ENCODE results near the gene CDKN1B. TPM values are rescaled to one million over a fixed set of nuclear protein-coding genes. Genes with fewer than 3 reads are reported as not detected.
A peak's percentile ranks its signal among the peaks of the same experiment; 100 is the strongest.

The CDKN1B gene
- total and polyA plus RNA-seq, 2 experiments from 2014 or later: 9.3 to 27.9 TPM

- ATAC-seq: no peak
- H3K9me2 ChIP-seq (ENCODE audit: insufficient read depth): no peaks in the 10 kb centered on the region
- Mint-ChIP-seq H3K27ac (no peak overlapping the region), H3K36me3 (ENCODE audit: low read depth) (no peaks in the 10 kb centered on the region), H3K4me3 (no peak overlapping the region), H3K4me1 (no peaks in the 10 kb centered on the region), H3K27me3 (ENCODE audit: insufficient read depth, low read depth, poor library complexity) (peaks cover 3% of the 10 kb centered on the region), H3K9me3 (no peaks in the 10 kb centered on the region)
- no peak for DNase-seq (ENCODE audit: low spot score)
- 0 out of 2 replicates have a peak overlapping the region, but pooled peaks have one; percentile 43 for H2AFZ ChIP-seq
- no peak for TF ChIP-seq EZH2phosphoT487 (IDR thresholded peaks at IDR 0.05; ENCODE audit: unreplicated experiment)
- no peak for TF ChIP-seq JUNB (IDR thresholded peaks at IDR 0.05; ENCODE audit: unreplicated experiment)
- TF ChIP-seq NANOG (IDR thresholded peaks at IDR 0.05; ENCODE audit: borderline replicate concordance): no peak
- TF ChIP-seq STAT1 (IDR thresholded peaks at IDR 0.05; ENCODE audit: unreplicated experiment): no peak
- TF ChIP-seq POLR2AphosphoS5 (IDR thresholded peaks at IDR 0.05; ENCODE audit: low read depth): no peak
- TF ChIP-seq REST (IDR thresholded peaks at IDR 0.05; ENCODE audit: unreplicated experiment): no peak
- TF ChIP-seq EZH2 (IDR thresholded peaks at IDR 0.05; ENCODE audit: low read depth, unreplicated experiment): no peak
- TF ChIP-seq ZNF331 (CRISPR knock-in tag; IDR thresholded peaks at IDR 0.05; ENCODE audit: low read depth): no peak
- TF ChIP-seq ZNF462 (CRISPR knock-in tag; IDR thresholded peaks at IDR 0.05): no peak
- no peak for TF ChIP-seq CREB1 (CRISPR knock-in tag; IDR thresholded peaks at IDR 0.05; ENCODE audit: low read depth)
- TF ChIP-seq CTCF (conservative IDR thresholded peaks at IDR 0.05; ENCODE audit: low read depth in 2 of 2): no peak
- TF ChIP-seq ETS1 (IDR thresholded peaks at IDR 0.05): no peak
- no peak for TF ChIP-seq ZNF114 (CRISPR knock-in tag; IDR thresholded peaks at IDR 0.05)
- no peaks in the 10 kb centered on the region for H3K27me3 ChIP-seq (ENCODE audit: insufficient read depth)
- H3K36me3 ChIP-seq (ENCODE audit: insufficient read depth): no peaks in the 10 kb centered on the region
- no peak overlapping the region for H3K27ac ChIP-seq (ENCODE audit: low read depth)
- no peaks in the 10 kb centered on the region for H3K4me1 ChIP-seq (ENCODE audit: insufficient read depth)
- no peaks in the 10 kb centered on the region for H4K20me1 ChIP-seq (replicated peaks; ENCODE audit: insufficient read depth)
- no peak overlapping the region for H3K4me3 ChIP-seq
- no peaks in the 10 kb centered on the region for H3K79me2 ChIP-seq (replicated peaks; ENCODE audit: insufficient read depth)
- H3F3A ChIP-seq (replicated peaks; ENCODE audit: low read depth): no peaks in the 10 kb centered on the region
- no peak overlapping the region for H3K4me2 ChIP-seq
Measured at GRCh38 chr12:12755923-12756322, 38.8 kb downstream of the CDKN1B start.

Data from GM23338 (cell line).